ENCODE results near the gene RNPEP. TPM values are rescaled to one million over a fixed set of nuclear protein-coding genes. Genes with fewer than 3 reads are reported as not detected.

The RNPEP gene
- total RNA-seq, 1 donor from 2014 or later = 106 TPM

DNA sequence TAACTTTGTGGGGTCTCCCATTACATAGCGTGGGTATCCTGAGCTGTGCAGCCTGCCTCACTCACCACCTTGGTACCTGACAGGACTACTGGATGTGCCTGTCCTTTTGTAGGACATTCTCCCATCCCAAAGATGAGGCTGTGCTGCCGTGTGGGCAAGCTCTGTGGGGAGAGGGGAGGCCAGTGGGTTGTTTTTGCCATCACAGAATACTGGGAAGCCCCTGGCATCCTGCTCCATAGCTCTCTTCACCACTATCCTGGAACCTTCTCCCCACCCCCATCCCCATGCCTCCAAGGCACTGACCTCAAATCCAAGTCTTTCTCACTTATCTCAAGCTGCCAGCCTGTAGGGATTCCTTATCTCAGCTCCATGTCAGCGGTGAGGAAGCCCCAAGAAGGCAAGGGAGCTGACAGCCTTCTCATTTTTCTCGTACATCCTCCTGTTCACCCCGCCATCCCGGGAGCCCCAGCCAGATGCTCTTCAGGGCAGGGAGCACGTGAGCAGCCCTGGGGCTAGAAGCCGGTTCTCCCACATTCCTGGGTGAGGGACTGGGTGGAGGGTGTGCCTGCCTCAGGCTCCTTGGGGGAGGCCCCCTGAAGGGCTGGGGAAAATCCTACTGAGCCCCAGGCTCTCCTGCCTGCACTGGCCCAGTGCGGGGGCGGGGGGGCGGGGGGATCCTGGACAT, 25.5 kb downstream of the RNPEP start:
- H3K4me3 ChIP-seq = no peak overlapping the region
- H3K9me3 ChIP-seq = no peaks in the 10 kb centered on the region
- H3K36me3 ChIP-seq = peaks cover 31 to 37% of the 10 kb centered on the region in 2 donors
- H3K4me1 ChIP-seq = no peaks in the 10 kb centered on the region
- intact Hi-C loops (cut with DNase I) = loop anchor here (2.0 kb wide), 1 partner anchor 27 kb away; no protein-coding TSS in a partner anchor
- no peak for DNase-seq (ENCODE audit: low spot score in 2 of 2)
- no peak overlapping the region for H3K27ac ChIP-seq
- H3K27me3 ChIP-seq = no peaks in the 10 kb centered on the region
- TF ChIP-seq, protein P1, sequence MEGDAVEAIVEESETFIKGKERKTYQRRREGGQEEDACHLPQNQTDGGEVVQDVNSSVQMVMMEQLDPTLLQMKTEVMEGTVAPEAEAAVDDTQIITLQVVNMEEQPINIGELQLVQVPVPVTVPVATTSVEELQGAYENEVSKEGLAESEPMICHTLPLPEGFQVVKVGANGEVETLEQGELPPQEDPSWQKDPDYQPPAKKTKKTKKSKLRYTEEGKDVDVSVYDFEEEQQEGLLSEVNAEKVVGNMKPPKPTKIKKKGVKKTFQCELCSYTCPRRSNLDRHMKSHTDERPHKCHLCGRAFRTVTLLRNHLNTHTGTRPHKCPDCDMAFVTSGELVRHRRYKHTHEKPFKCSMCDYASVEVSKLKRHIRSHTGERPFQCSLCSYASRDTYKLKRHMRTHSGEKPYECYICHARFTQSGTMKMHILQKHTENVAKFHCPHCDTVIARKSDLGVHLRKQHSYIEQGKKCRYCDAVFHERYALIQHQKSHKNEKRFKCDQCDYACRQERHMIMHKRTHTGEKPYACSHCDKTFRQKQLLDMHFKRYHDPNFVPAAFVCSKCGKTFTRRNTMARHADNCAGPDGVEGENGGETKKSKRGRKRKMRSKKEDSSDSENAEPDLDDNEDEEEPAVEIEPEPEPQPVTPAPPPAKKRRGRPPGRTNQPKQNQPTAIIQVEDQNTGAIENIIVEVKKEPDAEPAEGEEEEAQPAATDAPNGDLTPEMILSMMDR (IDR thresholded peaks at IDR 0.05) = no peak

DNA sequence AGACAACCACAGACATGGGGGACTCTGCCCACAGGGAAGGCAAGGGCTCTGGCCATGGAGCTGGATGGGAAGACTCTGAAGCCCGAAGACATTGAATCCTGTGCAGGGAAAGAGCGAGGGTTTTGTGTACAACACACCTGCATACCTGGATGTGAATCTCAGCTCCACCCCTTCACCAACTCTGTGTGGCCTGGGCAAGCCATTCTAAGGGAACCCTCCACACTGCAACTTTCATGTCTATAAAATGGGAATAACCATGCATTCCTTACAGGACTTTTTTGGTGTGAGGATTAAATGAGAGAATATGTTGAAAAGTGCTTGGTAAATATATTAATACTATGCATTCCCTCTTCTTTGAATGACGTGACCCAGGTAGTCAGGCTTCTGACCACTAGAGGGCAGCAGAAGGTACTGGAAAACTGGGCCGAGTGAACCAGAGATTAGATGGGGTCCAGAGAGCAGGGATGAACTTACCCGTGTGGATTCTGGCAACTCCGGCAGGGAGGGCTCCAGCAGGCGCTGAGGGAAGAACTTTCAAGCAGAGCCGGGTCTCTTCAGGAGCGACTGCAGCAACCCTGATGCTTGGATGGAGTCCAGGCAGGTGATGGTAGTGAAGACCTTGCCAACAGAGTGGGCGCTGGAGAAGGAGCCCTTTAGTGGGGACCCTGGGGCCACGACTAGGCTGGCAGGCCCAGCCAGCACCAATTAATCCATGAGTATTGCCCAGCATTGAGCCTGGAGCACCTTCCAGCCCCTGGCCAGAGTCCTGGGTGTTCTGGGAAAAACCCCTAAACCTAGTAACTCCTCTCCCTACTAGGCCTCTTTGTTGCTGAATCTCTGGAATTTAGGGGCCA, 27.1 kb downstream of the RNPEP start:
- no peaks in the 10 kb centered on the region for H3K4me1 ChIP-seq
- H3K36me3 ChIP-seq = peaks cover 16 to 21% of the 10 kb centered on the region in 2 donors
- H3K4me3 ChIP-seq = no peak overlapping the region
- no peaks in the 10 kb centered on the region for H3K9me3 ChIP-seq
- TF ChIP-seq, protein P1 (IDR thresholded peaks at IDR 0.05) = peak; percentile 78 to 87 (median 78)
- DNase-seq (ENCODE audit: low spot score in 2 of 2) = peak in 1 of 2 donors; percentile 91
- intact Hi-C loops (cut with DNase I) = loop anchor here (1.0 to 2.0 kb wide), 3 partner anchors 25 to 126 kb away; no protein-coding TSS in a partner anchor
- no peaks in the 10 kb centered on the region for H3K27me3 ChIP-seq
- H3K27ac ChIP-seq = no peak overlapping the region

DNA sequence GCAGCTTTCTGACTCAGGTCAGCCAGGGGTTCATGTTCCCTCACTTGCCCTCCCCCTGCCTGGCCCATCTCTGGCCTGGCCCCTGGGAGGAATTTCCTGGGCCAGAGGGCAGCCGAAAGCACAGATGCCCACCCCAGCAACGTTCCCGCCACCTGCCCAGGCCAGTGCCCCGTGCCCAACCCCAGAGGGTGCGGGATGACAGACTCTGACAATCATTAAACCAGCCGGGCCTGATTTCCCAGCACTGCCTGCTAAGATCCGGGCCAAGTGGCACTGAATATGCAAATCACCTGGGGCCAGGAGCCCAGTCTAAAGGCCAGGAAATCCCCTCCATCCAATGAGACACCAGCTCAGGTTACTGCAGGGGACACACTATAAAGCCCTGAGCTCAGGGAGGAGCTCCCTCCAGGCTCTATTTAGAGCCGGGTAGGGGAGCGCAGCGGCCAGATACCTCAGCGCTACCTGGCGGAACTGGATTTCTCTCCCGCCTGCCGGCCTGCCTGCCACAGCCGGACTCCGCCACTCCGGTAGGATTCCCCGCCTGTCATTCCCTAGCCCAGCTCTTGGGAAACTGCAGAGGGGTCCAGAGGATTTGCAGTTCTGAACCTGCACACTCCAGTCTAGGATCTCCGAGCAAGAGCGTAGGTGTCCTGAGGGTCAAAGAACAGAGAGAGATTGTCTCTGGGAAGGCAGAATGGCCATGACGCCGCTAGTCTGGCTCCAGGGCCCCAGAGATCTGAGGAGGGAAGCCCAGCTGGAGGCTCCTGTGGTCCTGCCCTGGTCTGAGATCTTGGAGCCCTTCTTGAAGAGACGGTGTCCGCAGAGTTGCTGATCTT, 27.9 kb downstream of the RNPEP start, which contains the start of gene ELF3:
Gene ELF3 (plus strand): TSS at position 408 of the 836 bp plus-strand sequence. CDS start 550 bp downstream, outside the sequence.
- no peak for DNase-seq (ENCODE audit: low spot score in 2 of 2)
- intact Hi-C loops (cut with DNase I) = no loop called here
- no peak within 1 kb of the TSS for H3K27ac ChIP-seq
- peaks cover 8 to 12% of the 10 kb centered on the region in 2 donors for H3K36me3 ChIP-seq
- no peaks in the 10 kb centered on the region for H3K9me3 ChIP-seq
- TF ChIP-seq, protein P1 (IDR thresholded peaks at IDR 0.05) = no peak
- no peak within 1 kb of the TSS for H3K4me3 ChIP-seq
- H3K4me1 ChIP-seq = no peaks in the 10 kb centered on the region
- H3K27me3 ChIP-seq = no peaks in the 10 kb centered on the region

DNA sequence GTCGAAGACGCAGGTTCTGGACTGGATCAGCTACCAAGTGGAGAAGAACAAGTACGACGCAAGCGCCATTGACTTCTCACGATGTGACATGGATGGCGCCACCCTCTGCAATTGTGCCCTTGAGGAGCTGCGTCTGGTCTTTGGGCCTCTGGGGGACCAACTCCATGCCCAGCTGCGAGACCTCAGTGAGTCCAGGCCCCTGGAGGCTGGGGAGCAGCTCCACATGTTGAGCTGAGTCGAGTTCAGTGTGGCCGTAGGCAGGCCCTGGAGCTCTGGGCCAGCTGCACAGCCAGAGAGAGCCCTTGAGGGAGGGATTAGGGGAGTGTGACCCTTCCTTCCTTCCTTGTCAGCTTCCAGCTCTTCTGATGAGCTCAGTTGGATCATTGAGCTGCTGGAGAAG, 29.5 kb downstream of the RNPEP start:
- DNase-seq (ENCODE audit: low spot score in 2 of 2) = no peak
- Histone ChIP-seq H3K27me3 (no peaks in the 10 kb centered on the region), H3K4me1 (no peaks in the 10 kb centered on the region), H3K4me3 (no peak overlapping the region), H3K36me3 (no peaks in the 10 kb centered on the region), H3K9me3 (no peaks in the 10 kb centered on the region), H3K27ac (no peak overlapping the region)
- TF ChIP-seq, protein P1 (IDR thresholded peaks at IDR 0.05) = no peak
- intact Hi-C loops (cut with DNase I) = no loop called here
